HepG2 (cell line): ENCODE results near the gene ZDHHC7. TPM values are rescaled to one million over a fixed set of nuclear protein-coding genes. Genes with fewer than 3 reads are reported as not detected.

Experiments used
- ATF7 ChIP-seq, 2 experiments: fragments of 450-650 bp in 1 of 2; sonication (generic) in 1 of 2; formaldehyde crosslinking in 1 of 2; IDR thresholded peaks; 2 replicates each; pipeline versions ENCODE4 v1.4.0 to v1.6.1; 2016 to 2020; ENCODE audit warnings: antibody characterized with exemption in 1 of 2, mild to moderate bottlenecking in 1 of 2, missing genetic modification reagents in 1 of 2
- CC2D1A ChIP-seq: sonication (generic); formaldehyde crosslinking; IDR thresholded peaks from 2 replicates; pipeline ENCODE4 v1.8.1; 2023; ENCODE audit warnings: mild to moderate bottlenecking, missing genetic modification reagents
- CCAR2 ChIP-seq: fragments of 200-400 bp; formaldehyde crosslinking; optimal IDR thresholded peaks from 2 replicates; pipeline ENCODE3; 2018; ENCODE audit warnings: low read depth, mild to moderate bottlenecking, low read length, moderate library complexity
- CHCHD3 ChIP-seq: sonication (generic); formaldehyde crosslinking; IDR thresholded peaks from 2 replicates; pipeline ENCODE4 v1.8.0; 2022; ENCODE audit warnings: mild to moderate bottlenecking, missing genetic modification reagents, moderate library complexity
- CHD2 ChIP-seq: IDR thresholded peaks from 2 replicates; pipeline ENCODE4 v1.6.1; 2011; ENCODE audit warnings: low read depth, low read length, improper control_type of control experiment
- ELF4 ChIP-seq: sonication (generic); formaldehyde crosslinking; IDR thresholded peaks from 2 replicates; pipeline ENCODE4 v1.5.0; 2020; ENCODE audit warnings: missing genetic modification reagents, mild to moderate bottlenecking, moderate library complexity, borderline replicate concordance
- FOXJ3 ChIP-seq: sonication (generic); formaldehyde crosslinking; IDR thresholded peaks from 2 replicates; pipeline ENCODE4 v1.4.0; 2020; ENCODE audit warnings: missing genetic modification reagents, mild to moderate bottlenecking, borderline replicate concordance
- MAFF ChIP-seq: IDR thresholded peaks from 2 replicates; pipeline ENCODE4 v1.6.1; 2011; ENCODE audit warnings: low read depth, low read length, improper control_type of control experiment
- MAZ ChIP-seq, 2 experiments: sonication (generic) in 1 of 2; formaldehyde crosslinking in 1 of 2; IDR thresholded peaks; 2 replicates each; pipeline versions ENCODE4 v1.5.0 to v1.6.1; 2012 to 2020; ENCODE audit warnings: low read depth in 2 of 2, mild to moderate bottlenecking in 2 of 2, borderline replicate concordance in 1 of 2, improper control_type of control experiment in 1 of 2, low read length in 1 of 2, missing genetic modification reagents in 1 of 2, moderate library complexity in 1 of 2
- MIER2 ChIP-seq: IDR thresholded peaks from 2 replicates; pipeline ENCODE4 v1.6.1; 2016; ENCODE audit warnings: missing biosample characterization, missing genetic modification reagents
- NAIF1 ChIP-seq: sonication (generic); formaldehyde crosslinking; IDR thresholded peaks from 2 replicates; pipeline ENCODE4 v1.5.0; 2020; ENCODE audit warnings: mild to moderate bottlenecking, missing genetic modification reagents, borderline replicate concordance
- NFATC3 ChIP-seq: sonication (generic); formaldehyde crosslinking; IDR thresholded peaks from 2 replicates; pipeline ENCODE4 v1.5.1; 2020; ENCODE audit warnings: mild to moderate bottlenecking, missing genetic modification reagents
- NFYC ChIP-seq: IDR thresholded peaks from 2 replicates; pipeline ENCODE4 v1.6.1; 2016; ENCODE audit warnings: missing genetic modification reagents, missing compliant biosample characterization
- ONECUT2 ChIP-seq: sonication (generic); formaldehyde crosslinking; IDR thresholded peaks from 2 replicates; pipeline ENCODE4 v1.4.0; 2020; ENCODE audit warnings: missing genetic modification reagents
- RARA ChIP-seq: IDR thresholded peaks from 2 replicates; pipeline ENCODE4 v1.6.1; 2016; ENCODE audit warnings: missing genetic modification reagents, missing compliant biosample characterization
- SIX1 ChIP-seq: sonication (generic); formaldehyde crosslinking; IDR thresholded peaks from 2 replicates; pipeline ENCODE4 v1.4.0; 2020; ENCODE audit warnings: missing genetic modification reagents, borderline replicate concordance
- SRF ChIP-seq: IDR thresholded peaks from 2 replicates; pipeline ENCODE4 v1.6.1; 2011; ENCODE audit warnings: mild to moderate bottlenecking, low read depth, low read length, moderate library complexity
- TFDP1 ChIP-seq: IDR thresholded peaks from 2 replicates; pipeline ENCODE4 v1.6.1; 2016; ENCODE audit warnings: missing compliant biosample characterization, missing genetic modification reagents, borderline replicate concordance
- THAP11 ChIP-seq: IDR thresholded peaks from 2 replicates; pipeline ENCODE4 v1.6.1; 2016; ENCODE audit warnings: missing biosample characterization, missing genetic modification reagents
- ZBTB34 ChIP-seq: sonication (generic); formaldehyde crosslinking; IDR thresholded peaks from 2 replicates; pipeline ENCODE4 v1.8.0; 2022; ENCODE audit warnings: mild to moderate bottlenecking, missing genetic modification reagents
- ZBTB38 ChIP-seq: sonication (generic); formaldehyde crosslinking; IDR thresholded peaks from 2 replicates; pipeline ENCODE4 v1.5.1; 2020; ENCODE audit warnings: mild to moderate bottlenecking, missing genetic modification reagents
- ZBTB8A ChIP-seq: sonication (generic); formaldehyde crosslinking; IDR thresholded peaks from 2 replicates; pipeline ENCODE4 v1.4.0; 2020; ENCODE audit warnings: mild to moderate bottlenecking, low read depth, missing genetic modification reagents, borderline replicate concordance
- ZFP62 ChIP-seq: sonication (generic); formaldehyde crosslinking; IDR thresholded peaks from 2 replicates; pipeline ENCODE4 v1.4.0; 2020; ENCODE audit warnings: missing genetic modification reagents
- ZFX ChIP-seq: sonication (generic); formaldehyde crosslinking; IDR thresholded peaks from 2 replicates; pipeline ENCODE4 v1.4.0; 2020; ENCODE audit warnings: mild to moderate bottlenecking, low read depth, missing genetic modification reagents, moderate library complexity
- ZIK1 ChIP-seq: sonication (generic); formaldehyde crosslinking; IDR thresholded peaks from 2 replicates; pipeline ENCODE4 v1.5.0; 2020; ENCODE audit warnings: mild to moderate bottlenecking, low read depth, missing genetic modification reagents, borderline replicate concordance
- ZNF12 ChIP-seq: sonication (generic); formaldehyde crosslinking; IDR thresholded peaks from 2 replicates; pipeline ENCODE4 v1.5.0; 2020; ENCODE audit warnings: missing genetic modification reagents
- ZNF331 ChIP-seq: sonication (generic); formaldehyde crosslinking; IDR thresholded peaks from 2 replicates; pipeline ENCODE4 v1.4.0; 2020; ENCODE audit warnings: missing genetic modification reagents
- ZNF350 ChIP-seq: sonication (generic); formaldehyde crosslinking; IDR thresholded peaks from 2 replicates; pipeline ENCODE4 v1.4.0; 2020; ENCODE audit warnings: mild to moderate bottlenecking, low read depth, missing genetic modification reagents, borderline replicate concordance
- ZNF549 ChIP-seq: sonication (generic); formaldehyde crosslinking; IDR thresholded peaks from 2 replicates; pipeline ENCODE4 v1.5.0; 2020; ENCODE audit warnings: missing genetic modification reagents
- polyA plus RNA-seq, 8 experiments: library from polyadenylated mRNA; depleted of rRNA in 3 of 8; stranded (reverse) in 7 of 8; unstranded in 1 of 8; fragments of >200 nt; fragmentation: Illumina TruSeq in 4 of 8; extraction: Trizol in 4 of 8; gene quantifications; 2 replicates each; pipeline versions ENCODE4 v1.2.1 to v1.2.3, GENCODE V29; 2011 to 2016; ENCODE audit warnings: low read depth in 4 of 8, missing spikeins in 1 of 8, mixed read lengths in 1 of 8; ENCODE audit not compliant: insufficient read depth in 1 of 8
- total RNA-seq, 5 experiments: library from RNA; depleted of rRNA; stranded (reverse); fragments of >200 nt; fragmentation: Illumina TruSeq; extraction: Trizol; gene quantifications; 2 replicates each; pipeline ENCODE4 v1.2.3, GENCODE V29; 2016; ENCODE audit warnings: low read depth in 1 of 5

ZDHHC7 gene
- total and polyA plus RNA-seq, 2 of the 13 experiments (the other 11 are each of a cell fraction or from before 2014, with no cell fraction given) = 46.8 to 67.6 TPM

- TF ChIP-seq TFDP1 (CRISPR knock-in tag) (peak; percentile 80; the same call in 1 of the 2 replicates), ZBTB38 (CRISPR knock-in tag) (0 out of 2 replicates have a peak, but pooled peaks have one; percentile 78), ZNF350 (peak; percentile 79; the same call in 1 of the 2 replicates), CHD2 (no peak), ZFP62 (CRISPR knock-in tag) (no peak), MAZ (IDR thresholded peaks at IDR 0.05; ENCODE audit: borderline replicate concordance, low read depth, low read length) (no peak), MAZ (CRISPR knock-in tag; IDR thresholded peaks at IDR 0.05; ENCODE audit: low read depth) (peak; percentile 82), FOXJ3 (no peak), CHCHD3 (no peak), ZNF12 (CRISPR knock-in tag) (peak; percentile 63), NFATC3 (no peak), ZBTB34 (no peak), ZNF549 (no peak), ONECUT2 (CRISPR knock-in tag) (no peak), ZIK1 (no peak), ZBTB8A (CRISPR knock-in tag) (peak; percentile 73; the same call in 1 of the 2 replicates), SIX1 (CRISPR knock-in tag) (no peak), ELF4 (CRISPR knock-in tag) (no peak), ZFX (peak; percentile 42; the same call in 1 of the 2 replicates), ZNF331 (CRISPR knock-in tag) (no peak; the same call in 1 of the 2 replicates), NFYC (CRISPR knock-in tag) (no peak; the same call in 1 of the 2 replicates), ATF7 (IDR thresholded peaks at IDR 0.05) (no peak), ATF7 (CRISPR knock-in tag; IDR thresholded peaks at IDR 0.05) (peak; percentile 57; the same call in 1 of the 2 replicates), SRF (no peak), THAP11 (CRISPR knock-in tag) (0 out of 2 replicates have a peak, but pooled peaks have one; percentile 22), NAIF1 (CRISPR knock-in tag) (no peak), MIER2 (no peak), CCAR2 (no peak), MAFF (no peak), RARA (no peak), CC2D1A (CRISPR knock-in tag) (no peak)
Observed at GRCh38 chr16:85055493-85056210, 44.3 kb upstream of the ZDHHC7 start (continued).
